Transverse colon (tissue), 4 donors: ENCODE data around the gene CHAT. TPM values are rescaled to one million over a fixed set of nuclear protein-coding genes. Genes with fewer than 3 reads are reported as not detected.

Experiments
- DNase-seq: peaks from one replicate; pipeline ENCODE4 v3.0.0-alpha.2; 2019
- H3K27ac ChIP-seq, 4 donors: fragments of 200-600 bp; sonication (generic); 2 replicates each; pipeline ENCODE4 v1.5.1; 2016 to 2018; ENCODE audit warnings: inconsistent platforms in 4 of 4
- H3K27me3 ChIP-seq: fragments of 200-600 bp; sonication (generic); 2 replicates; pipeline ENCODE4 v1.5.1; 2017; ENCODE audit warnings: inconsistent platforms
- H3K36me3 ChIP-seq, 4 donors: fragments of 200-600 bp; sonication (generic); 2 replicates each; pipeline ENCODE4 v1.5.1; 2017 to 2019; ENCODE audit warnings: inconsistent platforms in 4 of 4
- H3K4me1 ChIP-seq, 4 donors: fragments of 200-600 bp; sonication (generic); 2 replicates each; pipeline ENCODE4 v1.5.1; 2017 to 2020; ENCODE audit warnings: inconsistent platforms in 4 of 4
- H3K4me3 ChIP-seq, 4 donors: fragments of 200-600 bp; sonication (generic); 1 replicate in 1 of 4; 2 replicates in 3 of 4; pipeline versions ENCODE4 v1.5.1 to v1.6.1; 2017 to 2019; ENCODE audit warnings: inconsistent platforms in 4 of 4
- H3K9me3 ChIP-seq, 2 donors: fragments of 200-600 bp; sonication (generic); 2 replicates each; pipeline ENCODE4 v1.5.1; 2017 to 2019; ENCODE audit warnings: inconsistent platforms in 2 of 2
- CTCF ChIP-seq, 5 experiments: fragments of 200-600 bp in 3 of 5; fragments of 450-650 bp in 2 of 5; sonication (generic) in 3 of 5; IDR thresholded peaks; 1 replicate in 2 of 5; 2 replicates in 3 of 5; pipeline ENCODE4 v1.5.1; 2016 to 2017; ENCODE audit warnings: antibody characterized with exemption in 5 of 5, inconsistent platforms in 3 of 5, mild to moderate bottlenecking in 2 of 5, moderate library complexity in 1 of 5
- EP300 ChIP-seq: sonication (generic); formaldehyde crosslinking; IDR thresholded peaks from one replicate; pipeline ENCODE4 v1.6.1; 2017; ENCODE audit warnings: antibody characterized with exemption, low read depth
- POLR2A ChIP-seq: fragments of 450-650 bp; IDR thresholded peaks from one replicate; pipeline ENCODE4 v1.6.1; 2016; ENCODE audit warnings: antibody characterized with exemption, mild to moderate bottlenecking, moderate library complexity
- POLR2AphosphoS5 ChIP-seq, 3 donors: sonication (generic); formaldehyde crosslinking; IDR thresholded peaks; one replicate each; pipeline ENCODE4 v1.6.1; 2016; ENCODE audit warnings: antibody characterized with exemption in 3 of 3
- WGBS, 2 donors: methylation state at CpG; one replicate each; pipeline ENCODE4 v1.1.5; 2018; ENCODE audit warnings: low coverage in 1 of 2; 5-methylcytosine and 5-hydroxymethylcytosine counted together
- in situ Hi-C, 4 donors: fragments of 200-750 bp; cut with MboI; loops; one replicate each; pipeline versions ENCODE4 v1.15.0 to v1.15.1; 2017; ENCODE audit warnings: low sequenced_read_pairs in 3 of 4, low pct_ligation_motif_present in 1 of 4, low pct_unique_long_range_greater_than_20kb in 1 of 4
- intact Hi-C: fragments of 100-400 bp; cut with DNase I; formaldehyde crosslinking; loops from one replicate; pipeline ENCODE4 v1.15.1; 2023; ENCODE audit warnings: low total_unique reads
- total RNA-seq, 4 donors: library from RNA; depleted of rRNA; stranded (reverse); fragments of >200 nt; gene quantifications; one replicate each; pipeline ENCODE4 v1.1.0, GENCODE V29; 2016

Gene CHAT
- total RNA-seq, 4 donors from 2014 or later: 1.1 to 3.8 TPM; not detected in 2

GRCh38 chr10:49613165-49613881 is 514 bp upstream of the CHAT start:
- in situ Hi-C loops (no loop called here), intact Hi-C loops (loop anchor here (10.0 kb wide), 1 partner anchor 1349 kb away; no protein-coding TSS in a partner anchor)
- Histone ChIP-seq H3K4me1 (peaks cover 0 to 19% (median 9%) of the 10 kb centered on the region in 4 donors), H3K4me3 (no peak overlapping the region), H3K36me3 (no peaks in the 10 kb centered on the region), H3K27me3 (peaks cover 92% of the 10 kb centered on the region), H3K9me3 (no peaks in the 10 kb centered on the region), H3K27ac (no peak overlapping the region)
- 23% methylated on average over 23 of the region's 23 CpGs; no CpG with 5 or more reads in 1 of the 2 donors for WGBS, 2 donors
- no peak for TF ChIP-seq EP300
- no peak for TF ChIP-seq POLR2A
- TF ChIP-seq POLR2AphosphoS5 (IDR thresholded peaks at IDR 0.05): no peak
- TF ChIP-seq CTCF (IDR thresholded peaks at IDR 0.05): no peak
- no peak for DNase-seq

- in situ Hi-C loops: no loop called here
- Histone ChIP-seq H3K9me3 (no peaks in the 10 kb centered on the region), H3K4me3 (no peak overlapping the region), H3K36me3 (no peaks in the 10 kb centered on the region), H3K27ac (no peak overlapping the region), H3K27me3 (peaks cover 91% of the 10 kb centered on the region), H3K4me1 (peaks cover 0 to 17% (median 8%) of the 10 kb centered on the region in 4 donors)
- intact Hi-C loops: loop anchor here (10.0 kb wide), 1 partner anchor 1350 kb away; no protein-coding TSS in a partner anchor
- DNase-seq: no peak
- TF ChIP-seq CTCF (IDR thresholded peaks at IDR 0.05): no peak
- TF ChIP-seq POLR2AphosphoS5 (IDR thresholded peaks at IDR 0.05): no peak
- no peak for TF ChIP-seq EP300
- no peak for TF ChIP-seq POLR2A
- WGBS, 2 donors: 21% methylated on average over 42 of the region's 49 CpGs; no CpG with 5 or more reads in 1 of the 2 donors
Observed at GRCh38 chr10:49614242-49615198, 683 bp downstream of the CHAT start.

DNA sequence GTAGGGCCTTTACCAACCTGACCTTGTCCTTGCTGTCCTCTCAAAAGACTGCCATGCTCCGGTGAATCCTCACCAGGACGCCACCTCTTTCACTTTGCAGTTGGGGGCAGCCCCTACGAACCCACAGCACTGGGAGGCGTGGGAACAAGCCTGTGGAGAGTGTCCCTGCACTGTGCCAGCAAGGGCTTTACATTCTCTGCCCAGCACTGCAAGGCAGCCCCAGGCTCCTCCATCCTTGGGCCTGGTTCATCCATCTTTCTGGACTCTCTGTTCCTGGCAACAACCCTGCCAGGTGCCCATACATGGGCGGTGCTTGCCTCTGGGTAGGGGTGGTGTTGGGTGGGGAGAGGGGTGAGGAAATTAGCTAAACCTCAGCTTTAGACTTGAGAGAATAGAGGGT is 1.4 kb downstream of the CHAT start:
- H3K27ac ChIP-seq: no peak overlapping the region
- WGBS, 2 donors: 54% methylated on average over 5 of the region's 5 CpGs; no CpG with 5 or more reads in 1 of the 2 donors
- H3K4me3 ChIP-seq: no peak overlapping the region
- intact Hi-C loops: loop anchor here (10.0 kb wide), 1 partner anchor 1350 kb away; no protein-coding TSS in a partner anchor
- in situ Hi-C loops: no loop called here
- no peak for TF ChIP-seq POLR2A
- TF ChIP-seq EP300: no peak
- no peaks in the 10 kb centered on the region for H3K36me3 ChIP-seq
- H3K4me1 ChIP-seq: peaks cover 0 to 10% (median 2%) of the 10 kb centered on the region in 4 donors
- peaks cover 85% of the 10 kb centered on the region for H3K27me3 ChIP-seq
- H3K9me3 ChIP-seq: no peaks in the 10 kb centered on the region
- DNase-seq: no peak

- TF ChIP-seq EP300 (no peak), POLR2AphosphoS5 (IDR thresholded peaks at IDR 0.05) (no peak), CTCF (IDR thresholded peaks at IDR 0.05) (no peak), POLR2A (no peak)
- Histone ChIP-seq H3K4me3 (no peak overlapping the region), H3K36me3 (no peaks in the 10 kb centered on the region), H3K27me3 (peaks cover 80% of the 10 kb centered on the region), H3K9me3 (no peaks in the 10 kb centered on the region), H3K27ac (no peak overlapping the region), H3K4me1 (peaks cover 0 to 5% (median 0%) of the 10 kb centered on the region in 4 donors)
- in situ Hi-C loops: no loop called here
- intact Hi-C loops: loop anchor here (10.0 kb wide), 1 partner anchor 1351 kb away; no protein-coding TSS in a partner anchor
- no peak for DNase-seq
- WGBS, 2 donors: 51% methylated on average over 5 of the region's 5 CpGs; no CpG with 5 or more reads in 1 of the 2 donors
Observed at GRCh38 chr10:49615721-49616120, 1.9 kb downstream of the CHAT start.
